Hepatic stellate cell (primary cell): ENCODE data around the gene UHRF1.
"Not testable (repeated sequence)": the region's sequence is repeated elsewhere in the genome, so short reads cannot be mapped to it uniquely, and the experiment has no call there.

Source experiments
- DNase-seq: peaks from one replicate; pipeline ENCODE4 v3.0.0; 2011; ENCODE audit warnings: low spot score

Gene UHRF1

GRCh38 chr19:4937060-4937459 lies 27.8 kb downstream of the UHRF1 start:
- DNase-seq, result no peak

- DNase-seq, result not testable (repeated sequence)
These were observed 29.2 kb downstream of the UHRF1 start for GRCh38 chr19:4938461-4938860.

- no peak for DNase-seq
These were observed 30.2 kb downstream of the UHRF1 start for GRCh38 chr19:4939466-4939865.

GRCh38 chr19:4941638-4942169 lies 32.4 kb downstream of the UHRF1 start:
- DNase-seq, result not testable (repeated sequence)

GRCh38 chr19:4950650-4951049 lies 41.3 kb downstream of the UHRF1 start:
- DNase-seq, result not testable (repeated sequence)

GRCh38 chr19:4951656-4952055 lies 42.4 kb downstream of the UHRF1 start:
- DNase-seq, result no peak

GRCh38 chr19:4952945-4953344 lies 43.6 kb downstream of the UHRF1 start:
- no peak for DNase-seq

GRCh38 chr19:4954320-4955149 lies 45.2 kb downstream of the UHRF1 start:
- DNase-seq, result not testable (repeated sequence)

- DNase-seq, result no peak
These were observed 46.0 kb downstream of the UHRF1 start for GRCh38 chr19:4955274-4955673.

- no peak for DNase-seq
These were observed 48.7 kb downstream of the UHRF1 start for GRCh38 chr19:4957981-4958380.

GRCh38 chr19:4962085-4962619 lies 52.9 kb downstream of the UHRF1 start:
- no peak for DNase-seq

- no peak for DNase-seq
These were observed 55.8 kb downstream of the UHRF1 start for GRCh38 chr19:4965061-4965460.

GRCh38 chr19:4966591-4966990 lies 57.3 kb downstream of the UHRF1 start:
- DNase-seq, result no peak

GRCh38 chr19:4967738-4968461 lies 58.6 kb downstream of the UHRF1 start:
- DNase-seq, result no peak

- peak; percentile 100 for DNase-seq
These were observed 59.4 kb downstream of the UHRF1 start, which contains the start of gene KDM4B for GRCh38 chr19:4968462-4969291. Gene KDM4B (plus strand): TSS chr19:4969113. CDS start chr19:5032891, 63,778 bp downstream.

- DNase-seq, result no peak
These were observed 60.0 kb downstream of the UHRF1 start for GRCh38 chr19:4969292-4969771.

- no peak for DNase-seq
These were observed 60.7 kb downstream of the UHRF1 start for GRCh38 chr19:4969772-4970531.

GRCh38 chr19:4970558-4971423 lies 61.5 kb downstream of the UHRF1 start:
- no peak for DNase-seq

- peak; percentile 65 for DNase-seq
These were observed 62.1 kb downstream of the UHRF1 start for GRCh38 chr19:4971424-4971793.
